GM18526 (cell line): ENCODE measurements around the gene SLC16A8.
A peak's percentile ranks its signal among the peaks of the same experiment; 100 is the strongest.

Experiments
- POLR2A ChIP-seq: IDR thresholded peaks from 3 replicates; pipeline ENCODE4 v1.6.1; 2011; ENCODE audit not compliant: insufficient read length; ENCODE audit errors: extremely low read depth

SLC16A8 gene

DNA sequence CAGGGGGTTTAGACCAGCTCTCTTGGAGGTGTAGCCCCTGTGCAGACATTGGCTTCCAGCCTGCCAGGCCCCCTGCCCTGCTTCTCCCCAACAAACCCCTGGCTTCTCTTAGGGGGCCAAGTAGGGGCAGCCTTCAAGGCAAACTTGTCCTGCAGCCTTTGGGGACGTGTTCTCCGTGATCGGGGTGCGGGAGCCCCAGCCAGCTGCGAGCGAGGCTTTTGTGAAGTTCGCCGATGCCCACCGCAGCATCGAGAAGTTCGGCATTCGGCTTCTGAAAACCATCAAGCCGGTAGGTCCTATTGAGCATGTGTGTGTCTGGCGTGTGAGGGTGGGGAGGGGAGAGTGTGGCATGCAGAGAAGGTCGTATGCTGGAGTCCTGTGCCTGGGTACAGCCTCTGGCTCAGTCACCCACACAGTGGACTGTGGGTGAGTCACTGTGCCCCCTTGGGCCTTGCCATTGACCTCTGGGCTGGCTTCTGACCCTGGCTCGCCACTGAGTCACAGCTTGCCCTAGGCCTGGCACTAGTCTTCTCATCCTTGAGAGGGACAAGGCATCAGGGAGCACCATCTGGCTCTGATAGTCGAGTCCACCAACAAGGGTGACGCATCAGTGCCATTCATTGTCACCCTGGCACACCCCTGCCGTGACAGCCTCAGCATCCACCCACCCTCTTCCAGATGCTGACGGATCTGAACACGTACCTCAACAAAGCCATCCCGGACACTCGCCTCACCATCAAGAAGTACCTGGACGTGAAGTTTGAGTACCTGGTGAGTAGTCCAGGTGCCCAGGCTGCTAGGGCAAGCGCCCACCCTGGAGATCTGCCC, 11.4 kb downstream of the SLC16A8 start:
- no peak for TF ChIP-seq POLR2A

DNA sequence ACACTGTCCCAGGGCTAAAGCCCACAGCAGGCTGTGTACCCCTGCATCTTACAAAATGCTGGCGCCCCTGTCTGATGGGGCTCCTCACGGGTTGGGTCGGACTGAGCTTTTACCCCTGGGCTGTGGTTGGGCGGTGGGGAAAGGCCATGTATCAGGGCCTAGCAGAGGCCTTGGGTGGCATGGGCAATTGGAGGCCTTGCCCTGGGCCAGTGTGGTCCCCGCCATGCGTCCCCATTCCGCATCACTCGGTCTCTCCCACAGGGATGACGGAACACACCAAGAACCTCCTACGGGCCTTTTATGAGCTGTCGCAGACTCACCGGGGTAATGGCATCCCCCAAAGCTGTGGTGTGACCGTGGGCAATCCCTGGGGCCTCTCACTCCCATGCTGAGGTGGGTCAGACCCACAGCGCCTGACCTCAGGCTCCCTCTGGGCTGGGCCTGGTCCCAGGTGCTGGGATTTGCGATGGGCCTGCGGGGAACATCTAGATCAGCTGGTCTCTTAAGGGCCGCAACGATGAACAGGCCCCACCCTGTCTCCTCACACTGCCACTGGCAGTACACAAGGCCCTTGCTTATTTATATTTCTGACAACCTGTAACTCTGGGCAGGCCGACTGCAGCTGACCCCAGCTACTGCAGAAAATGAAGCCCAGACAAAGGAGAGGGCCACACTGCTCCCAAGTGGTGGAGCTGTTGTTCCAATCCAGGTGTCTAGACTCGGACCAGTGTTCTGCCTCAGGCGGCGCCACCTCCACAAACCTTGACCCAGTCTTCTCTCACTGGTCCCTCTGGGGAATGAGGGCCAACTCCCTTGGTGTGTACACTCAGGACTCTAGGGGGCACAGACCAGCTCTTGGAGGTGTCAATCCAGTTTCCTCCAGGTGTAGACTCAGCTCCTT, 12.3 kb downstream of the SLC16A8 start:
- no peak for TF ChIP-seq POLR2A

DNA sequence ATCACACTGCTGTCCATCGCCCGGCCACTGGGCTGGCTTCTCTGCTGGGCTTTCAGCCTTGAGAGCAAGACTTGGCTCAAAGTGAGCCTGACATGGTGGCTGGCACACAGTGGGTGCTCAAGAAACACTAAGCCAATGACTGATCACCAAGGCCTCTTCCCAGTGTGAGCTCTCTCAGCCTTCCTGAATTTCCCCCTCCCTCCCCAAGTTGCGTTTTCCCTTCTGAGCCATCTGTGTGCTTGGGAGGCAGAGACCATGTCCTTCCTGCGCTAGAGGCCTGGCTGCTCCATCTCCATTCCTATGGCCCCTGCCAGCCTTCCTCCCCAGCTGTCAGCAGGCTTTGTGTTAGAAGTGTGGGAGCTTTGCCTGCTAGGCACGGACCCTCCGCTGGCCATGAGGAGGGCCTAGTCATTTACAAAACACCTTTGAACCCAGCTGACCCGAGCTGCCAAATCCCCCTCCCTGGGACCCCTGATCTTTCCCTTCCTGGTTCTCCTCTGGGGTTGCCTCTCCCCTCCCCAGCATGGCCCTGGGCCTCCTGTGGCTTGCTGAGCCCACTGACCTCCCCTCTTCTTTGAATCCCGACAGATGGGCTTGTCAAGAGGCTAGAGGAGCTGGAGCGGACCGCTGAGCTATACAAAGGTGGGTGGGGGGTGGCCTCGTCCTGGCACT, 13.6 kb downstream of the SLC16A8 start:
- TF ChIP-seq POLR2A = no peak

DNA sequence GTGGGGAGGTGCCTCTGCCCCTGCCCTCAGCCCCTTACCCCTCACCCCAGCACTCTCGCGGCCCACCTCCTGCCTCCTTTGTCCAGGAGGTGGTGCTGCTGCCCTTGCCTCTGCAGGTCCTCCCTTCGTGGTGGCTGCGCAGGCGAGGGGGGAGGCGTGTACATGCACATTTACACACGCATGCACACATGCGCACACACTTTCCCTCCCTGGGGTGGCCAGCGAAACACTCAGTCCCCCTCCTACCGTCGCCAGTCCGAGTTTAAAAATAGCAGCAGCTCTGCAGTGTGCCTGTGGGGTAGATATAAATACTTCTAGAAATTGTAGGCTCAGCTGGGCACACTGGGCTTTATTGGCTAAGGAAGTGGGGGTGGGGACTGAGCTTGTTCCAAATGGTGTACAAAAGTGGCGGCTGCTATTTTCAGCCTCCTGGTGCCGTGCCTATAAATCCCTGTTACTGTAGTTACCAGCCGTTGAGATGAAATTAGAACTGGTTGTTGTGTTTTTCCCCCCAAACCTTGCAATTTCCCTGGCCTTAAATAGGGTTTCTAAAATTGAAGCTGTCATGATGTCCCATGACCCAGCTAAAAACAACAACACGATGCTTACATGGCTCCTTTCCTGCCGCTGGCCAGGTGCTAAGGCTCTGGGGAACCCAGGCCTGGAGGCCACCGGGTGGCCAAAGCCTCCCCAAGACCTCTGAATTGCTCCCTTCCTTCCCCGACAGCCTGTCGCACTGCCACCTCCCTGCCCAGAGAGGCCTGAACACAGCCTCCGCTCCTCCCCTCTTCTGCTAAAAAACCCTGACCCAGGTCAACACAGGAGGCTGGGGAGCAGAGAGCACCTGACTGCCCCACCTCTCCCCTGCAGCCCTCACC, 14.4 kb downstream of the SLC16A8 start:
- TF ChIP-seq POLR2A = no peak

GRCh38 chr22:38068641-38069371, 15.2 kb downstream of the SLC16A8 start:
- no peak for TF ChIP-seq POLR2A

DNA sequence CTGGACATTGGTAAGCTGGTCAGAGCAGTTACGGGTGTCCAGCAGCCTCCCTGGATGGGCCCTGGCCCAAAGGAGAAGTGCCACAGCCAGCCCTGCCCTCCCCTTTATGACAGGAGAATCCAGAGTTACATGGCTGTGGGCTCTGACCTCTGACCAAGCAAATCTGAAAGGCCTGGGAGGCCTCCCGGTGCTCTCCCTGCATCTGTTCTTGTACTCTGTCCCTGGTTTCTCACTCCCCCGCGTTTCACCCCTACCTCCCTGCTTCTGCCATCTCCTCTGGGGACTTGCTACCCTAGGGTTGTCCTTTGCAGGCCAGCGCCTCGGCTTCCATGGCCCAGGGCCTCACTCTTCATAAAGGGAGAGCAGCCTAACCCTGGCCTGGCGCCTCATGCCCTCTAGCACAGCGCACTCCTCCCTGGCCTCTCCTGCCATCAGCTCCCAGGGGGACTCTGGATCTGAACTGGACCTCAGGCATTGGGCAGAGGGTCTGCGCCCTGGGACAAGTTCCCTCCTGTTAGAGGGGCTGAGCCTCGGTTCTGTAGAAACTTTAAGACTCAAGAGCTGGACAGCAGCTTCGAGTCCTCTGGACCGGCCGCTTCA, 16.1 kb downstream of the SLC16A8 start:
- TF ChIP-seq POLR2A = no peak

GRCh38 chr22:38067028-38067415, 17.0 kb downstream of the SLC16A8 start:
- TF ChIP-seq POLR2A = no peak

DNA sequence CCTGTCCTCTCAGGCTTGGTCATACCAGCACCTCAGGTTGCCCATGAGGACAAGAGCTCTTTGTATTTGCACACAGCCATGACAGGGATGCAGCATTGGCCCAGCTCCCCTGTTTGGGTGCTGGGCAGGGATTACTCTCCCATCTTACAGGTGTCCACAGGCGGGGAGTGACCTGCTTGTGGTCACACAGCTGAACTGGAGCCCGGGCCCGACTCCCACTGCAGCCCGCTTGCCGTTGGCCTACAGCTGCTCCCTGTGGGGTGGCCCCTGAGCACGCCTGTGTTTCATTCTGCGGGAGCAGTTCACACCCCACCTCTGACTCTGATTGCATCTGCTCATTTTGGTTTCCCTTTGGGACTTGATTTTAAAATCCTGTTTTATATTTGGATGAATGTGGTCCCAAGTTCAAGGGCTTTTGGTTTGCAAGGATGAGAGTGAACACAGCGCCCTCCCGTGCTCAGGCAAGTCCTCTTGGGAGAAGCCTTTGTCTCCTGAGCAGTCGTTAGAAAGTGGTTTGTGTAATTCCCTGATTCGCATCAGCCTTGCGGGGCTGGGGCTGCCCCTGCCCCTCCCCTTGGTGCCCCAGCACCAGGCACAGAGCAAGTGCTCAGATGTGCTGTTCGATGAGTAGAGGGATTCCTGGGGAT, 17.5 kb downstream of the SLC16A8 start:
- TF ChIP-seq POLR2A = no peak

GRCh38 chr22:38065539-38065938, 18.4 kb downstream of the SLC16A8 start:
- no peak for TF ChIP-seq POLR2A

DNA sequence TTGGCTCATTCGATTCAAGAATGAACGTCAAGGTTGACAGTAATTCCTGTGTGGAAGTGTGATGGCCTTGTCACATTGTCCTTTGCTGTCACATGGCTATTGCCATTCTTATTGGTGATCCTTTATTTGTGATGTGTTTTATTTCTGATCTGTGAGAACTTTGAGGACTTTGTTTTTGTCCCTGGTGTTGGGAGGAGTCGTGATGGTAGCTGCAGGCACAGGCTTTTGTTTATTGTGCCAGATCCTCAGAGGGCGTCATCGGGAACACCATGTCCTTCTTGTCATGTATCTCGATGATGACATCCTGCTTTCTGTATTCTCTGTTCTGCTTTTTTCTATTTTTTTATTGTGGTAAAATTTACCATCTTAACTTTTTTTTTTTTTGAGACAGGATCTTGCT, 21.2 kb downstream of the SLC16A8 start:
- TF ChIP-seq POLR2A = no peak

- peak; percentile 59 for TF ChIP-seq POLR2A
Measured at GRCh38 chr22:38056969-38057891, 26.8 kb downstream of the SLC16A8 start, which contains the start of gene PICK1. PICK1 (plus strand) TSS chr22:38057404; CDS start chr22:38057810, 406 bp downstream.
